Measurements from ENCODE around the gene TMEM259.

GRCh38 chr19:1041272-1041834 is 20.4 kb upstream of the TMEM259 start:
- TF ChIP-seq CTCF (IDR thresholded peaks at IDR 0.05; ENCODE audit: low read length), result no peak
- no peak for TF ChIP-seq EZH2 (IDR thresholded peaks at IDR 0.05; ENCODE audit: borderline replicate concordance, low read length)
